HEK293T (cell line): ENCODE data around the gene UBE3B.

Experiments
- CTCF ChIA-PET: fragments of 350-600 bp; formaldehyde crosslinking; extraction: SDS; loops from one replicate; lab custom pipeline; 2021; ENCODE audit warnings: antibody characterized with exemption, inconsistent platforms; lab: Yijun Ruan, JAX
- POLR2A ChIA-PET: fragments of 350-600 bp; formaldehyde crosslinking; extraction: SDS; loops from one replicate; lab custom pipeline; 2020; ENCODE audit warnings: antibody characterized with exemption, inconsistent platforms; lab: Yijun Ruan, JAX
- DNase-seq: peaks from one replicate; pipeline ENCODE4 v3.0.0; 2012; ENCODE audit warnings: mixed read lengths; ENCODE audit errors: extremely low spot score
- ARNT ChIP-seq: fragments of 450-650 bp; IDR thresholded peaks from 2 replicates; pipeline ENCODE4 v1.6.1; 2017; ENCODE audit warnings: mild to moderate bottlenecking
- BHLHE40 ChIP-seq: fragments of 450-650 bp; IDR thresholded peaks from 2 replicates; pipeline ENCODE4 v1.6.1; 2016; ENCODE audit warnings: mild to moderate bottlenecking, moderate library complexity, borderline replicate concordance
- CTBP1 ChIP-seq: fragments of 450-650 bp; IDR thresholded peaks from 2 replicates; pipeline ENCODE4 v1.6.1; 2016; ENCODE audit warnings: borderline replicate concordance
- ELF4 ChIP-seq: fragments of 450-650 bp; IDR thresholded peaks from 2 replicates; pipeline ENCODE4 v1.6.1; 2017; ENCODE audit warnings: antibody characterized with exemption
- FOXA1 ChIP-seq: fragments of 450-650 bp; IDR thresholded peaks from 2 replicates; pipeline ENCODE4 v1.6.1; 2016; ENCODE audit warnings: mild to moderate bottlenecking
- FOXK2 ChIP-seq: fragments of 450-650 bp; IDR thresholded peaks from 2 replicates; pipeline ENCODE4 v1.6.1; 2016; ENCODE audit warnings: mild to moderate bottlenecking
- FOXM1 ChIP-seq: fragments of 450-650 bp; IDR thresholded peaks from 2 replicates; pipeline ENCODE4 v1.6.1; 2017; ENCODE audit warnings: mild to moderate bottlenecking, borderline replicate concordance
- HDGF ChIP-seq: fragments of 450-650 bp; IDR thresholded peaks from 2 replicates; pipeline ENCODE4 v1.6.1; 2017; ENCODE audit warnings: antibody characterized with exemption, borderline replicate concordance
- L3MBTL2 ChIP-seq: fragments of 450-650 bp; conservative IDR thresholded peaks from 2 replicates; pipeline ENCODE4 v1.6.1; 2016; ENCODE audit warnings: mild to moderate bottlenecking
- LEF1 ChIP-seq: fragments of 450-650 bp; IDR thresholded peaks from 2 replicates; pipeline ENCODE4 v1.6.1; 2017; ENCODE audit warnings: mild to moderate bottlenecking, borderline replicate concordance
- NFRKB ChIP-seq: fragments of 450-650 bp; IDR thresholded peaks from 2 replicates; pipeline ENCODE4 v1.6.1; 2016; ENCODE audit warnings: mild to moderate bottlenecking, moderate library complexity
- PKNOX1 ChIP-seq: fragments of 450-650 bp; IDR thresholded peaks from 2 replicates; pipeline ENCODE4 v1.6.1; 2016
- SP1 ChIP-seq: fragments of 450-650 bp; IDR thresholded peaks from 2 replicates; pipeline ENCODE4 v1.6.1; 2017
- SUZ12 ChIP-seq: fragments of 450-650 bp; IDR thresholded peaks from 2 replicates; pipeline ENCODE4 v1.6.1; 2016; ENCODE audit warnings: mild to moderate bottlenecking
- TARDBP ChIP-seq: fragments of 450-650 bp; IDR thresholded peaks from 2 replicates; pipeline ENCODE4 v1.6.1; 2016
- ZNF384 ChIP-seq: fragments of 450-650 bp; IDR thresholded peaks from 2 replicates; pipeline ENCODE4 v1.6.1; 2016

Gene UBE3B

DNA sequence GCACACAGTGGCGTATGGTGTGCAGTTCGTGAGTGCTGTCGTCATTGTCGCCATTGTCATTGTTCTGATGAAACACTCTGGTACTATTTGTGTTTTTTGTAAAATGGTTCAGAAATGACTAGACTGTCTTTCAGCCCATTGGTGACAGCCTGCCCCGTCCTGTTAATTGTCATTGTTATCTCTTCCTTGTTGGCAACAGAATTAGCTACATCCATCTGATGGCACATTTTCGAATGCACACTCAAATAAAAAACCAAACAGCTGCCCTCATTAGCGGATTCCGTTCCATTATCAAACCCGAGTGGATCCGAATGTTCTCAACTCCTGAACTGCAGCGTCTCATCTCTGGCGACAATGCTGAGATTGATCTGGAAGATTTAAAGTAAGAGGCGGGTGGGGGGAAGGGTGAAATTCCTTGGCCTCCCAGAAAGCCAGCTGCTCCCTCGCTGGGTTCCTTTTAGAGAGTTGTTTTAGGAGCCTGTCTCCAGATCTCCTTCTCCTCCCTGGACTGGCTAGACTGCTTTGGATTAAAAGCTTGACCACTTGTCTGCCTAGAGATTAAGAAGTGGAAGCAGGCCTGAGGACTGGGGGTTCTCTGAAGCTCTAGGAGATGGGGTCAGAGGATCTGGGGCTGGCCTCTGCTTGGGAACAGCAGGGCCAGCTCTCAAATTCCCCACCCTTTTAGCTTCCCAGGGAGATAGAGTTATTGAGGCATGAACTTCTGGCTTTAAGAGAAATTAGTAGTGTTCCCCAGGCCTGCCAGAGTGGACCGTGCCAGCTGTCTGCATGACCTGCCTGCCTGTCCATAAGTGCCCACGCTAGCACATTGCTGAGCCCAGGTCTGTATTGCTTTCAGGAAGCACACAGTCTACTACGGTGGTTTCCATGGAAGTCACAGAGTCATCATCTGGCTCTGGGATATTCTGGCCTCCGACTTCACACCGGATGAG is 52.5 kb downstream of the UBE3B start:
- POLR2A ChIA-PET = interaction anchor here (0.6 kb wide), 1 partner anchor 10 kb away, joined by 3 read pairs; no protein-coding TSS in a partner anchor
- DNase-seq = no peak
- CTCF ChIA-PET = no interaction called here
- no peak for TF ChIP-seq FOXA1
- TF ChIP-seq TARDBP = no peak
- TF ChIP-seq FOXM1 = no peak
- TF ChIP-seq SP1 = no peak
- no peak for TF ChIP-seq PKNOX1
- TF ChIP-seq ARNT = no peak
- TF ChIP-seq FOXK2 = no peak
- TF ChIP-seq ELF4 = no peak
- no peak for TF ChIP-seq ZNF384
- no peak for TF ChIP-seq L3MBTL2
- TF ChIP-seq CTBP1 = no peak
- no peak for TF ChIP-seq LEF1
- TF ChIP-seq SUZ12 = no peak
- TF ChIP-seq HDGF = no peak
- TF ChIP-seq NFRKB = no peak
- no peak for TF ChIP-seq BHLHE40

DNA sequence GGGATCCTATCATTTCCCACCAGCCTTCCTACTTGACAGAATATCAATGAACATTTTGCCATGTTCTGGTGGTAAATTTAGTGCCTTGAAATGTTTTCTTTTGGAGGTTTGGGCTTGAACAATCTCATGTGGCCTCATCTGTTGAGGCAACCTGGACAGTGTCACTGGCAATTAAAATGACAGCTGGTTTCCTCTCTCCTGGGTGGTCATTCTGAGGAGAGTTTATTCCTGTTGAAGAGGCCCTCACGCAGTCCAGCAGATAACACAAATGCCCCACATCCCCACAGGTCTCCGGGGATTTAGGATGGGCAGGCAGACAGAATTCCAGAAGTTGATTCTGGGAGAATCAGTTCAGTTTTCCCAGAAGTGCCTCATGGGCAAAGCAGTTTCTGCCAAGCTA is 54.0 kb downstream of the UBE3B start:
- ChIA-PET CTCF (no interaction called here), POLR2A (no interaction called here)
- no peak for DNase-seq
- TF ChIP-seq TARDBP (no peak), ELF4 (no peak), PKNOX1 (no peak), FOXA1 (no peak), NFRKB (no peak), CTBP1 (no peak), LEF1 (no peak), BHLHE40 (no peak), SUZ12 (no peak), L3MBTL2 (no peak), ZNF384 (no peak), ARNT (no peak), SP1 (no peak), HDGF (no peak), FOXK2 (no peak), FOXM1 (no peak)

DNA sequence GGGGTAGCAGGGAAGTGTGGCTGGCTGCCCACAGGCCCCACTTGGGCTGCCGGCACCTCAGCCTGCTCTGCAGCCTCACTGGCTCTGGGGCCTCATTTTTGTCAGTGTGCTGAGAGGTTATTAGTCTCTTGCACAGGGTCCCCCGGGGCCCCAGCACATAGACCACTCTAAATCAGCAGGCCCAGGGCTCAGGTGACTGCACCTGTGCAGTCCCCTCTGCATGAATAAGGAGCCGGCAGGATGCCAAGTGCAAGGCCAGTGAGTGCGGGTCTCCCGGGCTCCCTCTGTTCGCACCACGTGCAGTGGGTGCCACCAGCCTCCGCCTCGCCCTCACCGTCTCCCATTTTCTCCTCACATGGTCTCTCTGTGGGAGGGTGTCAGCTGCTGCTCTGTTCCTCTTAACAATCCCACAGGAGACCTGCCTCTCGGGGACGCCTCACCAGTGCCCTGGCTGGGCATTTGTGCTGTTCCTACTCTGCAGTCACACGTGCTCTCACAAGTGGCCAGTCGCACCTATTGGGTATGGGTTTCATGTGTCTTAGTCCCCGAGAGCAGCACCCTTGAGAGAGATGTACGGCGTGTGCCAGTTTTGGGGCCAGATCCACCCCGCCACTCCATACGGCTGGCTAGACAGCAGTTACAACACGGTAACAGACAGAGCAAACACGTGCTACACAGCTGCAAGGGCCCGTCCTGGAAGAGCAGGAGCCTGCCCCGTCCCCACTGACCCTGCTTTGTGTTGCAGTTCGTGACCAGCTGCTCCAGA is 55.5 kb downstream of the UBE3B start:
- no peak for DNase-seq
- TF ChIP-seq ZNF384 = no peak
- no peak for TF ChIP-seq NFRKB
- no peak for TF ChIP-seq HDGF
- TF ChIP-seq CTBP1 = no peak
- no peak for TF ChIP-seq LEF1
- TF ChIP-seq FOXM1 = no peak
- no peak for TF ChIP-seq TARDBP
- no peak for TF ChIP-seq ELF4
- TF ChIP-seq ARNT = no peak
- no peak for TF ChIP-seq FOXK2
- TF ChIP-seq SP1 = no peak
- no peak for TF ChIP-seq L3MBTL2
- no peak for TF ChIP-seq PKNOX1
- POLR2A ChIA-PET = no interaction called here
- CTCF ChIA-PET = no interaction called here

DNA sequence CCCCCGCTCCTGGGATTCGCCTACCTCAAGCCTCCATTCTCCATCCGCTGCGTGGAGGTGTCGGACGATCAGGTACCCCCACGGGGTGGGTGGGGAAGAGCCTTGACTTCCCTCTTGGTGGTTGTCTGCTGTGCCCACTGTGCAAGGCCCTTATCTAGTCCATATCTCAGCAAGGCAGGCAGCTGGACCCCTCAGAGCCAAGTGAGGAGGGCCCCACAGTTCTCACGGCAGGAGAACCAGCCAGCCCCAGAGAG is 56.0 kb downstream of the UBE3B start:
- TF ChIP-seq SUZ12 = no peak
- no peak for TF ChIP-seq LEF1
- no peak for TF ChIP-seq TARDBP
- TF ChIP-seq L3MBTL2 = no peak
- TF ChIP-seq PKNOX1 = no peak
- TF ChIP-seq ARNT = no peak
- TF ChIP-seq CTBP1 = no peak
- TF ChIP-seq SP1 = no peak
- TF ChIP-seq ELF4 = no peak
- no peak for TF ChIP-seq FOXK2
- TF ChIP-seq FOXM1 = no peak
- no peak for TF ChIP-seq ZNF384
- TF ChIP-seq BHLHE40 = no peak
- POLR2A ChIA-PET = no interaction called here
- no peak for DNase-seq
- CTCF ChIA-PET = no interaction called here

DNA sequence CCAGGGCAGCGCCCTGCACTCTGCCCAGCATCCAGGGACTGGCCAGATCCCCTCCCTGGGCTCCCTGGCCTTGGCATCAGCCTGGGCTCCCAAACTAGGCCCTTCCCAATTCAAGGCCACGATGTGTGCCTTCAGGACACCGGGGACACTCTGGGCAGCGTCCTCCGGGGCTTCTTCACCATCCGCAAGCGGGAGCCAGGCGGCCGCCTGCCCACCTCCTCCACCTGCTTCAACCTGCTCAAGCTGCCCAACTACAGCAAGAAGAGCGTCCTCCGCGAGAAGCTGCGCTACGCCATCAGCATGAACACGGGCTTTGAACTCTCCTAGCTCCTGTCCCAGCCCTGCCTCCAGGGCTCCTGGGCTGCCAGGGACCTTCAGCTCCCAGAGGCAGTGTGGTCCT is 57.0 kb downstream of the UBE3B start:
- TF ChIP-seq PKNOX1 = no peak
- TF ChIP-seq LEF1 = no peak
- no peak for TF ChIP-seq SP1
- TF ChIP-seq FOXA1 = no peak
- no peak for TF ChIP-seq ELF4
- TF ChIP-seq SUZ12 = no peak
- no peak for TF ChIP-seq CTBP1
- no peak for TF ChIP-seq TARDBP
- TF ChIP-seq FOXM1 = no peak
- no peak for TF ChIP-seq BHLHE40
- no peak for TF ChIP-seq HDGF
- no peak for TF ChIP-seq FOXK2
- TF ChIP-seq ARNT = no peak
- no peak for DNase-seq
- POLR2A ChIA-PET = no interaction called here
- CTCF ChIA-PET = no interaction called here
